GM10266 (cell line): ENCODE results near the gene RIMKLA.

Experiments
- DNase-seq: peaks from one replicate; pipeline ENCODE4 v3.0.0; 2012; ENCODE audit errors: extremely low spot score
- CTCF ChIP-seq: IDR thresholded peaks from 2 replicates; pipeline ENCODE4 v1.5.1; 2012; ENCODE audit warnings: mild to moderate bottlenecking, low read depth; ENCODE audit not compliant: control insufficient read depth, insufficient read depth; ENCODE audit errors: missing control alignments

Gene RIMKLA

DNA sequence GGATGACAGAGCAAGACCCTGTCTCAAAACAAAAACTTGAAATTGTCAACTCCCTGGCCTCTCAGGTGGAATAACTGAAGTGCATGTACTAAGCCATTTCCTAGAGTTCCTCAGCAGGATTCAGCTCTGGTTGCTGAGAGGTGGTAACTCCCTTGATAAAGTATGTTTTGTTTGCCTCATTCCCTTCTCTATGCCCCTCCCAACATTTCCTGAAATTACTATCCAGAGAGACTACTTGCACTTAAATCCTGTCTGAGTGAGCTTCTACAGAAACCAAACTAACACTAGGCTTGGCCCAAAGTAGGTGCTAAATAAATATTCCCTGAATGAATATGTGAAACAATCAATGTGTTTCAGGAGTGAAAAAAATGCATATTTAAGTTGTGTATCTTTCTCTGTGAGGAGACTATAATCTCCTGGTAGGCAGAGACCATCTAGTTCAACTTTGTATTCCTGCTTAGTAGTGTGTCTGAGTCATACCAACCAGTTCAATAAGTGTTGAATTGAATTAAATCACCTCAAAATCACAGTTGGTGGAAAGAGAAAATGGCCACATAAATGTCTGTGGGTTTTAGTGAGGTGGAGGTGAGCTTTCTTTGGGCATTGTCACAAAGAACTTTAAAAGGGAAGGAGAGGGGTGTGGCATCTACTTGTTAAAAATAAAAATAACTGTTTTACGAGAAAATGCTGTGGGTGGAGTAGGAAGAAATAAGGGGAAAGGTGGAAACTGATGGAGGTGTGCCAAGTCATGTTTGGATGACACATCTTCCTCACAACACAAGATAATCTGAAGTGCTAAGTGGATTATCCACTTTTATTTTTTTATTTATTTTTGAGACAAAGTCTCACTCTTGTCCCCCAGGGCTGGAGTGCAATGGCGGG is 12.6 kb downstream of the RIMKLA start:
- no peak for TF ChIP-seq CTCF
- no peak for DNase-seq

- no peak for TF ChIP-seq CTCF
- DNase-seq = no peak
Observed at GRCh38 chr1:42399315-42400100, 18.9 kb downstream of the RIMKLA start.

- no peak for DNase-seq
- TF ChIP-seq CTCF = no peak
Observed at GRCh38 chr1:42403880-42404400, 23.3 kb downstream of the RIMKLA start.

DNA sequence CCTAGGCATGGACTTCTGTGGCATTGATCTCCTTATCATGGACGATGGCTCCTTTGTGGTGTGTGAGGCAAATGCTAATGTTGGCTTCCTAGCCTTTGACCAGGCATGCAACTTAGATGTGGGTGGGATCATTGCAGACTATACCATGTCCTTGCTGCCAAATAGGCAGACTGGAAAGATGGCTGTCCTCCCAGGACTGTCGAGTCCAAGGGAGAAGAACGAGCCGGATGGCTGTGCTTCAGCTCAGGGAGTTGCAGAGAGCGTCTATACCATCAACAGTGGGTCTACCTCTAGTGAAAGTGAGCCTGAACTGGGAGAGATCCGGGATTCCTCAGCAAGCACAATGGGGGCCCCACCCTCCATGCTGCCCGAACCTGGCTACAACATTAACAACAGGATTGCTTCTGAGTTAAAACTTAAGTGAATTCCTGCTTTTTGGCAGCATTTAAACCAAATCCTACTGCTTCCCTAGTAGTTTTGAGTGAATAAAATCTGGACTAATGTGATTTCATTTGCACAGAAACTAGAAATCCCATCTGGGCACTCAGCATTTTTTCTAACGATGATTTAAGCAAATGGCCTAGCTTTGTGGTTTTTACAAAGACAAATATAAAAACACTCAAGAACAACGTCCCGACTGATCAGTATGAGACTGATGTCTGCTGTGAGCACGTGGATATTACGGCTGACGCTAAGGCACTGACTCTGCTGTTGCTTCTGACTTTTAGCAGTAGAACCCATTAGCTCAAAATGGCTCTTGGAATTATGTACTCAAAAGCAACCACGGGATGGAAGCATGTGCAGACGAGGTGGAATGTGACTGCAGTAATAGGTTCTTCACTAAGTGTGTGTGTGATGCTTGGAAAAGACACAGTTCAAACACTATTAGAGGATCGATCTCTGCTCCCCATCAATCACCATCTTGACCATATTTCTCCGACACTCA is 34.2 kb downstream of the RIMKLA start:
- TF ChIP-seq CTCF = no peak

DNA sequence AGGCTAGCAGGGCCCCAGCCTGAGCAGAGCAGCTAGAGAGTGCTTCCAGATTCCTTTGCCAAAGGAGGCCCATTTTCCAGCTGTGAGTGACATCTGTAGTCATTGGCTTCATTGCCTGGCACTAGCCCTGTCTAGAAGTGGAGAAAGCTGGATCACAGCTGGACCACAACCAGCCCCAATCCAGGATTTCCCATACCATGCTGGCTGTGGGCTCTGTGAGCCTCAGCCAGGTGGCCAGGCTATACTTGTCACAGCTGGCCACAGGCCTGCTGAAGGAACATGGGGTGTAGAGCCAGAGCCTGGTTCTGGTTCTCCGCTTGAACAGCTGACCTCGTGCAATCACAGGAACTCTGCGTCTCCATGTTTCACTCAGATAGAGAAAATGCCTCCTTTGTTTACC is 36.6 kb downstream of the RIMKLA start:
- DNase-seq = no peak
- TF ChIP-seq CTCF = no peak

More for the DNA sequence above, 34.2 kb downstream of the RIMKLA start:
- DNase-seq = no peak

GRCh38 chr1:42418516-42418915 is 37.9 kb downstream of the RIMKLA start:
- TF ChIP-seq CTCF = no peak
- DNase-seq = no peak
